ENCODE measurements around the gene SLC20A1.

GRCh38 chr2:112629823-112630222 lies 15.9 kb upstream of the SLC20A1 start:
- no peak for TF ChIP-seq TAF1 (IDR thresholded peaks at IDR 0.05; ENCODE audit: borderline replicate concordance, insufficient read depth, low read length)
- no peak for TF ChIP-seq POLR2AphosphoS5 (IDR thresholded peaks at IDR 0.05; ENCODE audit: low read depth, low read length)
- TF ChIP-seq SIN3A (IDR thresholded peaks at IDR 0.05; ENCODE audit: borderline replicate concordance, insufficient read depth, low read length), result no peak
- TF ChIP-seq, protein P1, sequence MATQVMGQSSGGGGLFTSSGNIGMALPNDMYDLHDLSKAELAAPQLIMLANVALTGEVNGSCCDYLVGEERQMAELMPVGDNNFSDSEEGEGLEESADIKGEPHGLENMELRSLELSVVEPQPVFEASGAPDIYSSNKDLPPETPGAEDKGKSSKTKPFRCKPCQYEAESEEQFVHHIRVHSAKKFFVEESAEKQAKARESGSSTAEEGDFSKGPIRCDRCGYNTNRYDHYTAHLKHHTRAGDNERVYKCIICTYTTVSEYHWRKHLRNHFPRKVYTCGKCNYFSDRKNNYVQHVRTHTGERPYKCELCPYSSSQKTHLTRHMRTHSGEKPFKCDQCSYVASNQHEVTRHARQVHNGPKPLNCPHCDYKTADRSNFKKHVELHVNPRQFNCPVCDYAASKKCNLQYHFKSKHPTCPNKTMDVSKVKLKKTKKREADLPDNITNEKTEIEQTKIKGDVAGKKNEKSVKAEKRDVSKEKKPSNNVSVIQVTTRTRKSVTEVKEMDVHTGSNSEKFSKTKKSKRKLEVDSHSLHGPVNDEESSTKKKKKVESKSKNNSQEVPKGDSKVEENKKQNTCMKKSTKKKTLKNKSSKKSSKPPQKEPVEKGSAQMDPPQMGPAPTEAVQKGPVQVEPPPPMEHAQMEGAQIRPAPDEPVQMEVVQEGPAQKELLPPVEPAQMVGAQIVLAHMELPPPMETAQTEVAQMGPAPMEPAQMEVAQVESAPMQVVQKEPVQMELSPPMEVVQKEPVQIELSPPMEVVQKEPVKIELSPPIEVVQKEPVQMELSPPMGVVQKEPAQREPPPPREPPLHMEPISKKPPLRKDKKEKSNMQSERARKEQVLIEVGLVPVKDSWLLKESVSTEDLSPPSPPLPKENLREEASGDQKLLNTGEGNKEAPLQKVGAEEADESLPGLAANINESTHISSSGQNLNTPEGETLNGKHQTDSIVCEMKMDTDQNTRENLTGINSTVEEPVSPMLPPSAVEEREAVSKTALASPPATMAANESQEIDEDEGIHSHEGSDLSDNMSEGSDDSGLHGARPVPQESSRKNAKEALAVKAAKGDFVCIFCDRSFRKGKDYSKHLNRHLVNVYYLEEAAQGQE (IDR thresholded peaks at IDR 0.05; ENCODE audit: insufficient read depth in 1 of 2, low read depth in 2 of 2, low read length in 2 of 2), result no peak
- no peak for TF ChIP-seq FOXP2 (optimal IDR thresholded peaks at IDR 0.05; ENCODE audit: borderline replicate concordance, extremely low read depth, extremely low read length, insufficient read depth)

Data from PFSK-1 (cell line).